ENCODE results near the gene TERB1.
A peak's percentile ranks its signal among the peaks of the same experiment; 100 is the strongest.

Gene TERB1, protein sequence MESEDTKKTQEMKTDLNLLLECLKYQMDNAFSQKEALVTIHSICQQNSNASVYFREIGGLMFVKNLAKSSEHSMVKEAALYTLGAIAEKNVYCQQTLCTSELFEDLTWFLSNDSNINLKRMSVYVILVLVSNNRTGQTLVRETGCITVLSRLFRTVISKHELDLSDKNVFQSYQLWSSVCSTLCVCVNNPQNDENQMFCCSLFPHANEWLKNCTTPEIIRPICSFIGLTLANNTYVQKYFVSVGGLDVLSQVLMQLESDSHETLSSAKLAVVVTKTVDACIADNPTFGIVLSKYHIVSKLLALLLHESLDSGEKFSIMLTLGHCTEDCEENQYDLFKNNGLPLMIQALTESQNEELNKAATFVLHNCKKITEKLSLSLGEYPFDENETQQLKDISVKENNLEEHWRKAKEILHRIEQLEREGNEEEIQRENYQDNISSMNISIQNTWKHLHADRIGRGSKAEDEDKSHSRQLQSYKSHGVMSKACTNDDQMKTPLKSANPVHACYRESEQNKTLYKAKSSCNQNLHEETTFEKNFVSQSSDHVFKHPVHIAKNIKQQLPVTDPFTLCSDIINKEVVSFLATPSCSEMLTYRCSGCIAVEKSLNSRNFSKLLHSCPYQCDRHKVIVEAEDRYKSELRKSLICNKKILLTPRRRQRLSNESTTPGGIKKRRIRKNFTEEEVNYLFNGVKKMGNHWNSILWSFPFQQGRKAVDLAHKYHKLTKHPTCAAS

DNA sequence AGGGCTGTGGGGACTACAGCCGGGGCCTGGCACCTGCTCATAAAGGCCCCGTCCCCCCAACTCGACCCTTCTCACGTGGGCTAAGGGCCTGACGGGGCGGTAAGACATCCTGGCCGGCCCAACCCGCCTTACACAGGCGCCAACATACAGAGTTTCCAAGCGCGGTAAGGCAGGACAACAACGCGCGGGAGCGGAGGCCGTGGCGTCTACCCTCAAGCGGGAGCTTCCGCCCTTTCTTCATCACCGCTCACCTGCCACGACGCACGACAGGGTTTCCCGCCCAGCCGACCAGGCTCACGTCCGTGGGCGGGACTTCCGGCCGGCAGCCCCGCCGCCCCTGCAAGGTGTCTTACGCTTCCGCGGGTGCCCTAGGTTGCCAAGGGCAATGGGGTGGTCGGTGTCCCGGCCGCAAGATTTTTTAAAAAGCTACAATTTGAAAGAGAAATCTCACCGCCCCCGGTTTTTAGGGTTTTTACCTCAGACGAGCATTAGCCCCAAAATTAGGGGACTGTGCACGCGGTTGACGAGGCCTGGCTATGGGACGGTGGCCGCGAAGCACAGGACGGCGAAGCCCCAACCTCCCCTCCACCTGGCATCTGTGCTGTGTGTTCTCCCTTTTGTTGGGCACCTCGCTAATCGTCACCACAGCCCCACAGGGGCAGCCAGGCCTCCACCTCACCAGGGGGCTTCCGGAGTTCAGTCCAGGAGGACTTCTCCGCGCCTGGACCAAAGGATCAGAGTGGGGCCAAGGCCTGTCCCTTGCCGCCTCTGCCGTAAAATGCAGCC lies at the start of gene TERB1:
Gene TERB1, minus strand, starts transcription at position 265 of the 786 bp plus-strand sequence. CDS start 4,786 bp downstream, outside the sequence.
- no peak for DNase-seq

DNA sequence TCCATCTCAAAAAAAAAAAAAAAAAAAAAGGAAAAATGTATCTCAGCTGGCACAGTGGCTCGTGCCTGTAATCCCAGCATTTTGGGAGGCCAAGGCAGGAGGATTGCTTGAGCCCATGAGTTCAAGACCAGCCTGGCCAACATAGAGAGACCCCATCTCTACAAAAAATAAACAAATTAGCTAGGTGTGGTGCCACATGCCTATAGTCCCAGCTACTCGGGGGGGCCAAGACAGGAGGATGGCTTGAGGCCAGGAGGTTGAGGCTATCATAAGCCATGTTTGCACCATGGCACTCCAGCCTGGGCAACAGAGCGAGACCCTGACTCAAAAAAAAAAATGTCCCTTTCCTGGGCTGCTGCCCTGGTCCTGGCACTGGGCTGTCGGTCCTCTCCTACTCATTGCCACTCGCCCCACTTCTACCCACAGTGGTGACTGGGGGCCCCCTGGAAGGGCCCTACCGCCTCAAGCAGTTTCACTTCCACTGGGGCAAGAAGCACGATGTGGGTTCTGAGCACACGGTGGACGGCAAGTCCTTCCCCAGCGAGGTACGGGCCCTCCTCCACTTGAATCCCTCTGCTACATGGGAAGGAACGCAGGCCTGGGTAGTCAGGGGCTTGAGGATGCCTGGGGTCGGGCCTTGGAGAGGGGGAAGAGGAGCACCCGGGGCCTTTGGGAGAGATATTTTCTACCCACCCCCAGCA lies 48.9 kb upstream of the TERB1 start:
- no peak for DNase-seq

DNA sequence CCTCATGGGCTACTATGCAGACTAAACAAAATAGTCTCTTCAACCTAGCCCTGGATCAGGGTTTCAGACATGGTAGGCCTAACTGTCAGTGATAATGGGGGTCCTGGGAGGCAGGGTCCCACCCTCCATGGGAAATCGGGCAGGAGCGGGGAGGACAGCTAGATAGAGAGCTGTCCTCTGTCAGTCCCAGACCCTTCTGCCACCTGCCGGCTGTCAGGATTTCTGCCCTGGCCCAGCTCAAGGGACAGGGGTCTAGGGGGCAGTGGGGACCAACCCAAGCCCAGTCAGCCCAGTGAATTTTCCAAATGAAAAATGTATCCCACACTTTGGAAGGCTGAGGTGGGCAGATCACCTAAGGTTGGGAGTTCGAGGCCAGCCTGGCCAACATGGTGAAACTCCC lies 48.2 kb upstream of the TERB1 start:
- DNase-seq: no peak

DNA sequence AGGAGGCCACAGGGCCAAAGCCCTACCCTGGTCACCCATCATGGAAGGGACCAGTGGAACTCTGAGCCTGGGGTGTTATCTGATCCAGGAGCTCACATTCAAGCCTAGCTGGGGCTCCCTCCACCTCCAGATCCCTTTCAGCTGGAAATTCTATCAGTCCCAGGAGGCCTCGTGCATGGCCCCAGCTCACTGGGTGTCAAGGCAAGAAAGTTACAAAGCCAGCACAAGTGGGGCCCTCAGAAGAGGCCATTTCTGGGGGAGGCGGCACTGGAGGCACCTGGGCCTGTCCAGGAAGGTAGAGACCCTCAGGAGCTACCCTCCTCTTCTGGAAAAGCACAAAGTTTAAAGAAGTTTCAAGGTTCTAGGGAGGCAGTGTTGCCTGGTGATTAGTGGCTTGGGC lies 47.6 kb upstream of the TERB1 start:
- no peak for DNase-seq

DNA sequence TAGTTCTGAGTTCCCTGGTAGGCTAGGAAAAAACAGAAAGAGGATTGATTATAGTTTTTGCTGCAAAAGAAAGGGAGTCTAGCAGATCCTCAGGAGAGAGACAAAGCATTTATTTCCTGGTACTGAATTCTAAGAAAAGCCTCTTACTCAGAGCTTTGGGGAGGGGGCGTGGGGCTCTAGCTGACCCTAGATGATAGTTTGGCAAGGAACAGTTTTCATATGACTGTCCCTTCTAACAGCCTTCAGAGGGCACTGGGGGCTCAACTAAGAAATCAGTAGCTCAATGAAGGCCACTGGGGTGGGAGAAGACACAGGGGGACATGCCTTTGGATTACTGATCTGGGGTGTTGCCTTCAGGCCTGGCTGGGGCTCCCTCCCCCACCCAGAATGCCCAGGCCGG lies 46.8 kb upstream of the TERB1 start:
- no peak for DNase-seq

DNA sequence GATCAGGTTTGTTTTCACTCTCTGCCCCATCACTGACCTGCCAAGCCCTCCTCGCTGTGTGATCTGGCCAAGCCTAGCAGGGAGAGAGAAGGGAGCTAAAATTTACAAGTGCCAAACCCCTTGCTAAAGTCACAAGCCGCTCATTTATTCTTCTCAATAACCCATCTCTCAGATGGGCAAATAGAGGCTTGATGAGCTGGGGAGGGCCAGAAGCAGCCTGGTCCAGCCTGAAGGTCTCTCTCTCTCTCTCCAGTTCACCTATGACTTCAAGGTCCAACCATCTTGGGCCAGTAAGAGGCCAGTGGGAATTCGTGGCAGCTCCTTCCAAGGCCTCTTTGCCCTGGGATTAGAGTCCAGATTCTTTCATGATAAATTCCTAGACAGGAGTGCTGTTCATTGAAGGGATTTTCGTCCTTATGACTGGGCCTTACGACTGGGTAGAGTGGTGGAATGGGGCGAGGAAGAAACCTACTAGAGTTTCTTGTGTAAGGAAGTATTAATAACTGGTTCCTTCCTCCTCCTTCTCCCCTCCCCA lies 46.2 kb upstream of the TERB1 start:
- no peak for DNase-seq

DNA sequence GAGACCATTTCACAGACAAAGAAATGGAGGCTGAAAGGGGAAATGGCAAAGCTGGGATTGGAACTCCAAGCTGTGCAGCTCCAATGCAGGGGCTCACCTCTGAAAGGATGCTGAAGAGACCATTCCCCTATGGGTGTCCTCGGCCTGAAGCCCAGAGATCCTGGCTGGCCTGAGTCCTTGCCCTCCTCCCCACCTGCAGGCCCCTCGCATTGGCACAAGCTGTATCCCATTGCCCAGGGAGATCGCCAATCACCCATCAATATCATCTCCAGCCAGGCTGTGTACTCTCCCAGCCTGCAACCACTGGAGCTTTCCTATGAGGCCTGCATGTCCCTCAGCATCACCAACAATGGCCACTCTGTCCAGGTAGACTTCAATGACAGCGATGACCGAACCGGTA lies 45.4 kb upstream of the TERB1 start:
- DNase-seq: no peak

DNA sequence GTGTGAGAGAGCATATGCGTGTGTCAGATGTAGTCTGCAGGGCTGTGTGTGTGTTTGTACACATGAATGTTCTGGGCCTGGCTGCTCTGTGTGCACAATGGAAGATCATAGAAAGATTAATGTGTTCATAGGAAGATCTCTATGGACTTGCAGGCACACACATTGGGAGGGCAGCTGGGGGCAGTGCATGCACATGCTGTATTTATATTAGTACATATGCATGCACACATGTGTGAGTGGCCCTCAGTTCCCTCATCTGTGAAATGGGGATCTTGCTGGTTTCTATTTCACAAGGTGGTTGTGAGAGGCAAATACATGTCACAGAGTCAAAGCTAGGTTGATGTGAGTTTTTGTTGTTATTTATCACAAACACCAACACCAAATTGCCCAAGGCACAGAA lies 44.9 kb upstream of the TERB1 start:
- DNase-seq: no peak

DNA sequence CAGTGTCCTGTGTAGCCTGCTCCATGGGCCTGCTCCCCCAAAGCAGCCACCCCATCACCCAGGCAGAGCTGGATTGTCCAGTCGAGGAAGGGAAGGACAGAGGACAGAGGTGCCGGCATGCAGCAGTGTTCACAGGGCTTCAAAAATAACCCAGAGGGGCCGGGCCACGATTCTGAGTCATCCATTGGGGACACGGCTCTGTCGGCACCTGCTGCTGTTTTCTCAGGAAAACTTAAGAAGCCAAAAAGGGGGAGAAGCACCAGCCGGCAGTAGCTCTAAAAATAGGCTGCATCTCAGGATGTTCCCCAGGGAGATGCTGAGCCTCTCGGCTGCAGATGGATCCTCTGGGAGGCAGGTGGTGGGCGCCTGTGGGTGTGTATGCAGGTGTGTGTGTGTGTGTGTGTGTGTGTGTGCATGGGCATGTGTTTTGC lies 44.4 kb upstream of the TERB1 start:
- no peak for DNase-seq

DNA sequence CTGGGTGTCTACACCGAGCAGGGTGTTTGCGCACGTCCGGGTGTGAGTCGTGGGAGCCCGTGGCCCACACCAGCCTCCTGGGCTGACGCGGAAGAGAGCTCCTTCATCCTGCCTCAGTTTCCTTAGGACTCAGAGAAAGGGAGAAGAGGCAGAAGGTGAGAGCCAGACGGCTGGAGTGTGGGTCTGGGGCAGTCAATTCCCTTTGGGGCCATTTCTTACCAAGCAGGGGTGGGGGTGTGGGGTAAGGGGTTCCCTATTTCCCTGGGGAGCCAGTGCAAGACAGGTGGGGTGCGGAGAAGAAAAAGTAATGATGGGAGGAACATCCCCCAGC lies 43.7 kb upstream of the TERB1 start:
- DNase-seq: no peak

DNA sequence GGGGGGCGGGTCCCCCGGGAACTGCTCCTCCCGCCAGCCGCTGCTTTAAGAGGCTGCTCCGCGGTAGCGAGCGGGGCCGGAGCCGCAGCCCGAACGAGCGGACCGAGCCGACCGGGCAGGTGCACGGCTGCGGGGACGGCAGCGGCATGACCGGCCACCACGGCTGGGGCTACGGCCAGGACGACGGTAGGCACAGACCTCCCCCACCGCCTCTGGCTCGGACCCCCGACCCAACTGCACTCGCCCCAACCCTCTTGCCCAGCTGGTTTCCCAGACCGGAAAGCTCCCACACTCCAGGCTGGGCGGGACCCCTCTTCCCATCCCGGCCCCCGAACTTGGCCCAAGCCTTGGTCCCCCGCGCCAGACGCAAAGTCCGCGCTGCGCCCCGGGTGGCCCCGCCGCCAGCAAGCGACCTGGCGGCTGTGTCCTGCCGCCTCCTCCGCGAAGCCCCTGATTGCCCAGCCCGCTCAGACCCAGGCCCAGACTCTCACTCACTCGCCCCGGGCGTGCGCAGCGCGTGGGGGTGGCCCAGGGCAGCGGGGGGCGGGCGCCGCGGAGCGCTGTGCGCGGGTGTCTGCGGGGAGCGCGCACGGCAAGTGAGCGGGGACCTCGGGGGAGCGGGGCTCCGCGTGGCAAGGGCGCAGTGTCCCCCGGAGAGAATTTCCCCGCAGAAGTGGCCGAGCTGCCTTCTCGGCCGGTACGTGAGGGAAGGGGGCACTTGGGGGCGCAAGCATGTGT lies 43.1 kb upstream of the TERB1 start, which contains the start of gene CA7:
Gene CA7, plus strand, starts transcription at position 73 of the 738 bp plus-strand sequence. Its CDS starts 74 bp downstream, at position 147.
- DNase-seq: no peak

DNA sequence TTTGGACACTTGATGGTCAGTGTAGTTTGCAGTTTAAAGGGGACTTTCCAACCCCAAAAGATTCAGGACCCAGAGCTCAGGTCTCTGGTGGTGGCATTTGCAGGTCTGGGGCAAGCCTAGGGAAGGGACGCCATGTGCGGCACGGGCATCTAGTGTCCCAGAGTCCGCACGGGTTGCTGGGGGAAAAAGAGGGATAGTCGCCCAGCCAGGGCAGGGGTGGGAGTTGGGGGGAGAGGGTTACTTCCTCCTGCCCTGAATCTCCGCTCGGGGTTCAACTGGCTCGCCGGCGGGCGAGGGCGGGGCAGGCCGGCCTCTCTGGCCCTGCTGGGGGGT lies 42.6 kb upstream of the TERB1 start:
- DNase-seq: no peak

DNA sequence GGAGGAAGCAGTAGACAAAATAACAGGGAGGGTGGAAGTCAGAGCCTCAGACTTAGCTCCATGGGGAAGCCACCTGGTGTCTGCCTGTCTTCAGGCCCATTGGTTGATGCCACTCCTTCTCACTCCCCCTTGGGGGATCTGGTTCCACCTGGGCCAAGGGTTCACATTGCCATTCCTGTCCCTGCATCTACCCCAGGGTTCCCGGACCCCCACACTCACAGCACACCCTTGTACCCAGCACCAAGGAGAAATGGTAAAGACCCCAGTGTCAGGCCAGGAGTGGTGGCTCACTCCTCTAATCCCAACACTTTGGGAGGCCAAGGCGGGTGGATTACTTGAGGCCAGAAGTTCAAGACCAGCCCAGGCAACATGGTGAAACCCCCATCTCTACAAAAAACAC lies 41.8 kb upstream of the TERB1 start:
- peak in 1 of 2 experiments; percentile 7 for DNase-seq

DNA sequence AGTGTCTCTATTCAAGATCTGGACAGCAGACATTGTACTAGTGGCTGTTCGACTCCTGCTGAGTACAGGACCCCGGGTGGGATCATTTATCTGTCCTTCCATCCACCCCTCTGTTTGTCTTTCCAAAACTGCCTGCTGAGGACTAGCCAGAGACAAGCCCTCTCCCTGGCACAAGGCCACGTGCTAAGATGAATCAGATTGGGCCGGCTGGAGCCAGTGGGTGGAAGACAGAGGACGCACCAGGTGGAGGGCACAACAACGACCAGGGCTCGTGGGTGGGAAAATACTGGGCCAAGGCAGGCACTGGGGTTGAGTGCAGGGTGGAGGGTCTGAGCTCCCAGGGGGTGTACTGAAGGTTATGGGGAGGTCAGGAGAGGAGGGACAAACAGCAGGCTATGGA lies 41.4 kb upstream of the TERB1 start:
- DNase-seq: peak in 1 of 2 experiments; percentile 10

DNA sequence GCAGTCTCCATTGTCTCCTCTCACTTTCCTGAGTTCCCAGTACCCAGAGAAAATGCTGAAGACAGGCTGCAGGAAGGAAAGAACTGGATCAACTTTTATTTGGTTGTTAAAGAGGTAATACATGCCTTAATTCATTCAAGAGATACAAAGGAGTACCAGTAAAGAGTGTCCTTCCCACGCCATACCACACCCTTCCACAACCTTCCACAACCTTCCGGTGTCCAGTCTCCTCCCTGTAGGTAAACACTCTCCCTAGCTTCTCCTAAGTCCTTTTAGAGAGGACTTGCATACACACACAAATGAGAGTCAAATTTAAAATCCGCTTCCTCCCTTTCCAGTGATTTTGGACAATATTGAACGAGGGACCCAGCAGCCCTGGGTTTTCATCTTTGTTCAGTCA lies 40.0 kb upstream of the TERB1 start:
- DNase-seq: no peak

DNA sequence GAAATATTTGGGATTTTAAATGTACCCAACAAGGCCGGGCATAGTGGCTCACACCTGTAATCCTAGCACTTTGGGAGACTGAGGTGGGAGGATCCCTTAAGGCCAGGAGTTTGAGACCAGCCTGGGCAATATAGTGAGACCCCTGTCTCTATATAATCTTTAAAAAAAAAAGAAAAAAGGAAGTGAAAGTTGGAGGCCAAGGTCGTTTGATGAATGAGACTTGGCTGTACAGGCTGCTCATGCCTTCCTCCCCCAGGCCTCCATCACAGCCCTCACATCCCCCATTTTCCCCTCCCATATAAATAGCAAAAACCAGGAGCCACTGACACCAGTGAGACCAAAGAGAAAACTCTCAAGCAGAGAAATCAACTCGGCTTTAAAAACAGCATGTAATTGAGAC lies 39.5 kb upstream of the TERB1 start:
- DNase-seq: no peak

DNA sequence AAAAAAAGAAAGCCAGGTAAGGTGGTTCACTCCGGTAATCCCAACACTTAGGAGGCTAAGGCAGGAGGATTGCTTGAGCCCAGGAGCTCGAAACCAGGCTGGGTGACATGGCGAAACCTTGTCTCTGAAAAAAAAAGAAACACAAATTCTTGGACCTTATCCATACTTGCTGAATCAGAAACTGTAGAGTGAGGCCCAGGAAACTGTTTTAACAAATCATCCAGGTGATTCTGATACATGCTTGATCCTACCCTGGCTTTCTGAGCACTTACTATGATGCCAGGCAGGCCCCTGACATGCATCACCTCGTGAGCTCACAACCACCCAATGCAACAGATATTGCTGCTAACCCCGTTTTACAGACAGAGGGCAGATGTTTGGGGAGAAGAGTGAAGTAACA lies 33.4 kb upstream of the TERB1 start:
- DNase-seq: no peak

DNA sequence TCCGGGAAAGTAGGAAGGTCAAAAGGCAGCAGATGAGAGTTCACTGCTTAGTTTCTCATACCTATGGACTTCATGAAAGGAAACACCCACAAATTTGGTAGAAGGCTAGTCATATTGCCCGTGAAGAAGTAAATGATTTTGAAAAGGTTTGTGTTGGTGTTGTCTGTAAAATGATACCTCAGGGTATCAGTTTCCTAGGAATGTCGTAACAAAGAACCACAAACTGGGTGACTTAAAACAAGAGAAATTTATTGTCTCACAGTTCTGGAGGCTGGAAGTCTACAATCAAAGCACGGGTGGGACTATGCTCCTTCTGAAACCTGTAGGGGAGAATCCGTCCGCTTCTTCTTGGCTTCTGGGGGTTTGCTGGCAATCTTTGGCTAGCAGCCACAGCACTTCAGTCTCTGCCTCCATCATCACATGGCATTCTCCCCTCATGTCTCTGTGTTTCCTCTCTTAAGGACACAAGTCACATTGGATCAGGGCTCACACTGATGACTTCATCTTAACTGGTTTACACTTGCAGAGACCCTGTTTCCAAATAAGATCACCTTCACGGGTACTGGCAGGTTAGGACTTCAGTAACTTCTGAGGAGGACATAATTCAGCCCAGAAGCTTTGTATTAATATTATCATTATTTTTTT lies 31.4 kb upstream of the TERB1 start:
- peak in 1 of 2 experiments; percentile 14 for DNase-seq

DNA sequence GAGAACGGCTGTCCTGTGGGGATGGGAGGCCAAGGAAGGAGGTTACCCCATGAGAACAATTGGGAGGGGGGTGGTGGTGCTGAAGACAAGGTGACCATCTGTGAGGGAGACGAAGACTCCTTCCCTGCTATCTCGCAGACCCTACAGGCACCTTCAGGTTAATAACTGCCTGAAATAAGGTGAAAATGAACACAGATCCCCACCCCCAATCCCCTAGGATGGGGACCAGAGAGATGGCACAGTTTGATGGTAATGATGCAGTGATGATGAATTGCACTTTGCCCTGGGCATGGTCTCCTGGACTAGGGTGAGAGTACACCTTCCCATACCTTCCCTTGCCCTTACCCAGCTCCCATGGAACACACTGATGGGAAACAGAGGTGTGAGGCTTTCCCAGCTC lies 30.8 kb upstream of the TERB1 start:
- no peak for DNase-seq

DNA sequence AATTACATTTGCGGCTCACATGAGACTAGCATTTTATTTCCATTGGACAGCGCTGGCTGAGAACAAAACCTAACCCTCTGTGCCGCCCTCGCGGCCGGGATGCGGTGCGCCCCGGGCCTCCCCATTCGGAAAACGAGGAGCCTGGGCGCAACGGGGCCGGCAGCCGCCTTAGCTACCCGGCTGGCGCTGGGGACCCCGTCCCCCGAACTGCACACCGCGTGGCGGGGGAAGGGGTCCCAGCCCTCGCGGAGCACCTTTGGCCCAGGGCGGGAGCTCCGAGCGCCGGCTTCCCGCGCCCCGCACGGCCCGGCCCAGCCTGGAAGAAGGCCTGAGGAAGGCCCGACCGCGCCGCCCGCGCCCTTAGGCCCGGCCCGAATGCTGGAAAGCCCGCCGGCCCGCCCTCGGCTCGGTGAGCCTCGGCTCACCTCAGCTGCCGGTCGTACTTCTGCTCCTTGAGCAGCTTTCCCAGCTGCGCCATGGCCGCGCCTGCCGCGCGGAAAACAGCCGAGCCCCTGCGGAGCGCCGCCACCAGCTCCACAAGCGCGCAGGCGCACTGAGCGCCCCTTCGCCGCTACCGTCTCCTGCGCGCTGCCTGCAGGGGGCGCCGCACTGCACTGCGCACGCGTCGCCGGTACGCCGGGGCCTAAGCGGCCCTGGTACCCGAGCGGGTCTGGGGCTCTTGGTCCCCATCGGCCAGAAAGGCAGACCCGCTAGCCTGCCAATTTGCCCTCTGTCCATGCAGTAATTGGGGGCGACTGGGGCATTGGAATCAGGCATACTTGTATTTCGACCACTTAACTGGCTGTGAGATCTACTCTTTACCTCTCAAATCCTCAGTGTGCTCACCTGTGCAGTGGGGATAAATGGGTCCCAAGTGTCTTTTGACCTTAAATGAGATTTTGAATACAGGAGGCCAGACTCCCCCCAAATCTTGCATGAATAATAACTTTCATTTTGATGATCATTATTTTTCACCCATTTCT lies 29.3 kb upstream of the TERB1 start, which contains the start of gene NAE1:
Gene NAE1, minus strand, starts transcription at position 555 of the 983 bp plus-strand sequence. Its CDS starts 77 bp downstream, at position 478.
- peak; percentile 92 to 95 for DNase-seq
